HG02642 (cell line): Measurements from ENCODE around the gene WDR4.
"Not testable (repeated sequence)": the region's sequence is repeated elsewhere in the genome, so short reads cannot be mapped to it uniquely, and the experiment has no call there.

Experiments used
- ATAC-seq: cut with Tn5 transposase; IDR thresholded peaks from one replicate; pipeline ENCODE4 v1.9.1; 2021; ENCODE audit warnings: mild to moderate bottlenecking; ENCODE audit not compliant: unreplicated experiment, poor library complexity

Gene WDR4

GRCh38 chr21:42855171-42855936 lies 24.0 kb downstream of the WDR4 start:
- ATAC-seq, result no peak

GRCh38 chr21:42854246-42855010 lies 24.9 kb downstream of the WDR4 start:
- no peak for ATAC-seq

GRCh38 chr21:42853621-42854020 lies 25.7 kb downstream of the WDR4 start:
- no peak for ATAC-seq

GRCh38 chr21:42852925-42853570 lies 26.3 kb downstream of the WDR4 start:
- no peak for ATAC-seq

- ATAC-seq, result no peak
Measured at GRCh38 chr21:42851812-42852665, 27.3 kb downstream of the WDR4 start.

GRCh38 chr21:42850866-42851391 lies 28.4 kb downstream of the WDR4 start:
- no peak for ATAC-seq

- ATAC-seq, result no peak
Measured at GRCh38 chr21:42850463-42850862, 28.9 kb downstream of the WDR4 start.

GRCh38 chr21:42849759-42850412 lies 29.5 kb downstream of the WDR4 start:
- ATAC-seq, result no peak

GRCh38 chr21:42848932-42849758 lies 30.2 kb downstream of the WDR4 start:
- no peak for ATAC-seq

GRCh38 chr21:42848144-42848931 lies 31.0 kb downstream of the WDR4 start:
- ATAC-seq, result not testable (repeated sequence)

GRCh38 chr21:42847726-42848125 lies 31.6 kb downstream of the WDR4 start:
- no peak for ATAC-seq

GRCh38 chr21:42847051-42847707 lies 32.2 kb downstream of the WDR4 start:
- no peak for ATAC-seq

GRCh38 chr21:42846221-42846620 lies 33.1 kb downstream of the WDR4 start:
- ATAC-seq, result no peak

- no peak for ATAC-seq
Measured at GRCh38 chr21:42845296-42845965, 33.9 kb downstream of the WDR4 start.

GRCh38 chr21:42844411-42845113 lies 34.8 kb downstream of the WDR4 start:
- ATAC-seq, result no peak

- ATAC-seq, result no peak
Measured at GRCh38 chr21:42843056-42843455, 36.3 kb downstream of the WDR4 start.
